Calu3 (cell line): Measurements from ENCODE around the gene PRR18. TPM values are rescaled to one million over a fixed set of nuclear protein-coding genes. Genes with fewer than 3 reads are reported as not detected.

ENCODE experiments used
- BruUV-seq: library from RNA; stranded (reverse); fragments of 400-500 nt; replicated peaks from 2 replicates; lab custom pipeline; 2021; lab: Mats Ljungman, UMichigan
- CTCF ChIA-PET: fragments of 300-600 bp; sonication (Branson Sonifier 250); formaldehyde crosslinking; loops from one replicate; lab custom pipeline; 2022; ENCODE audit warnings: antibody characterized with exemption; lab: Charles Lee
- DNase-seq: peaks from one replicate; pipeline ENCODE4 v3.0.0; 2022
- H3K27ac Mint-ChIP-seq: one replicate; pipeline ENCODE4 v1.8.0; 2022; ENCODE audit warnings: mixed read lengths; ENCODE audit not compliant: unreplicated experiment
- H3K27me3 Mint-ChIP-seq: one replicate; pipeline ENCODE4 v1.8.0; 2022; ENCODE audit warnings: mixed read lengths; ENCODE audit not compliant: unreplicated experiment
- H3K36me3 Mint-ChIP-seq: one replicate; pipeline ENCODE4 v1.8.0; 2022; ENCODE audit warnings: mild to moderate bottlenecking, moderate library complexity, mixed read lengths; ENCODE audit not compliant: insufficient read depth, unreplicated experiment
- H3K4me1 Mint-ChIP-seq: one replicate; pipeline ENCODE4 v1.8.0; 2022; ENCODE audit warnings: mild to moderate bottlenecking, low read depth, mixed read lengths; ENCODE audit not compliant: unreplicated experiment
- H3K4me3 Mint-ChIP-seq: one replicate; pipeline ENCODE4 v1.8.0; 2022; ENCODE audit warnings: mild to moderate bottlenecking, low read depth, moderate library complexity, mixed read lengths; ENCODE audit not compliant: unreplicated experiment
- H3K9me3 Mint-ChIP-seq: one replicate; pipeline ENCODE4 v1.8.0; 2022; ENCODE audit warnings: low read depth, mixed read lengths; ENCODE audit not compliant: unreplicated experiment
- intact Hi-C: fragments of 100-400 bp; cut with micrococcal nuclease; formaldehyde crosslinking; loops from one replicate; pipeline ENCODE4 v1.10.0; 2022; ENCODE audit not compliant: unreplicated experiment
- total RNA-seq: library from RNA; stranded (reverse); gene quantifications from 2 replicates; pipeline ENCODE4 v1.2.3, GENCODE V29; 2022
- TF ChIP-seq, protein P1 (sequence below): fragments of 200-600 bp; IDR thresholded peaks from one replicate; pipeline ENCODE4 v1.8.0; 2022; ENCODE audit warnings: antibody characterized with exemption; ENCODE audit not compliant: unreplicated experiment

The PRR18 gene
- total RNA-seq, 1 experiment from 2014 or later: 0.19 TPM

DNA sequence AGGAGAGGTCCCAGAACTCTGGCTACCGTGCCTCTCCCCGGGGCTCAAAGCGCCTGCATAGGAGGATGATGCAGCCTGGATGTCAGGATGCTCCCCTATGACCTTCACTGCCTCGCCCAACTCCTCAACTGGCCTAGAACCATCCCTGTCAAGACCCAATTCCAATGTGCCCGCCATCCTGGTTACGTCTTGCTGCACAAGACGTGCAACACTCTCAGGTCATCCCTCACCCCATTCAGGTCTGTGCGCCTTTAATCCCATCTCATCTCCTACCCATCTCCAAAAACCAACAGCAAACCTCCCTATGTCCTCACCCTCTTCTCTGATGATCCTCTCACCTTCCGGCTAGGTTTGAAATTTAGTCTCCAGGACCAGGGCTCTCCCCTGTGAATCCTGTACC, 30.7 kb upstream of the PRR18 start:
- intact Hi-C loops: no loop called here
- DNase-seq: no peak
- TF ChIP-seq, protein P1, sequence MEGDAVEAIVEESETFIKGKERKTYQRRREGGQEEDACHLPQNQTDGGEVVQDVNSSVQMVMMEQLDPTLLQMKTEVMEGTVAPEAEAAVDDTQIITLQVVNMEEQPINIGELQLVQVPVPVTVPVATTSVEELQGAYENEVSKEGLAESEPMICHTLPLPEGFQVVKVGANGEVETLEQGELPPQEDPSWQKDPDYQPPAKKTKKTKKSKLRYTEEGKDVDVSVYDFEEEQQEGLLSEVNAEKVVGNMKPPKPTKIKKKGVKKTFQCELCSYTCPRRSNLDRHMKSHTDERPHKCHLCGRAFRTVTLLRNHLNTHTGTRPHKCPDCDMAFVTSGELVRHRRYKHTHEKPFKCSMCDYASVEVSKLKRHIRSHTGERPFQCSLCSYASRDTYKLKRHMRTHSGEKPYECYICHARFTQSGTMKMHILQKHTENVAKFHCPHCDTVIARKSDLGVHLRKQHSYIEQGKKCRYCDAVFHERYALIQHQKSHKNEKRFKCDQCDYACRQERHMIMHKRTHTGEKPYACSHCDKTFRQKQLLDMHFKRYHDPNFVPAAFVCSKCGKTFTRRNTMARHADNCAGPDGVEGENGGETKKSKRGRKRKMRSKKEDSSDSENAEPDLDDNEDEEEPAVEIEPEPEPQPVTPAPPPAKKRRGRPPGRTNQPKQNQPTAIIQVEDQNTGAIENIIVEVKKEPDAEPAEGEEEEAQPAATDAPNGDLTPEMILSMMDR: no peak
- Mint-ChIP-seq H3K36me3 (peaks cover 41% of the 10 kb centered on the region), H3K9me3 (no peaks in the 10 kb centered on the region), H3K4me1 (peaks cover 9% of the 10 kb centered on the region), H3K27me3 (no peaks in the 10 kb centered on the region), H3K4me3 (no peak overlapping the region), H3K27ac (no peak overlapping the region)
- BruUV-seq: no TSS peak
- CTCF ChIA-PET: no interaction called here

DNA sequence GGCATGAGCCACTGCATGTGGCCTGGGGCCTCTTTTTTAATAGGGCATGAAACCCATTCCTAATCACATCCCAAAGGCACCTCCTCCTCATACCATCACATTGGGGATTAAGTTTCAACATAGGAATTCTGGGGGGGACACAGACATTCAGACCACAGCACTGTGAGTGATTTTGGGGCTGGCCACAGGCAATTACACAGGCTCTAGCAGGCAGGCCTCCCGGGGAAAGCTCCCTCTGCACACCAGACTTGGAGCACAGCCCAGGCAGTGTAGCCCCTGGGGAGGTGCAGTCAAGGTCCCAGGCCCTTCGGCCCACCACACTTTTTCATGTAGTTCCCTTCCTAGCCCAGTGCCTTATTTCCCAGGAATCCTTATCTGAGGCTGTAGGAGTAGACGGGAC, 28.7 kb upstream of the PRR18 start:
- Mint-ChIP-seq H3K27ac (no peak overlapping the region), H3K4me3 (no peak overlapping the region), H3K36me3 (peaks cover 29% of the 10 kb centered on the region), H3K27me3 (no peaks in the 10 kb centered on the region), H3K4me1 (peaks cover 10% of the 10 kb centered on the region), H3K9me3 (no peaks in the 10 kb centered on the region)
- intact Hi-C loops: no loop called here
- no peak for DNase-seq
- CTCF ChIA-PET: no interaction called here
- TF ChIP-seq, protein P1: no peak
- BruUV-seq: no TSS peak

DNA sequence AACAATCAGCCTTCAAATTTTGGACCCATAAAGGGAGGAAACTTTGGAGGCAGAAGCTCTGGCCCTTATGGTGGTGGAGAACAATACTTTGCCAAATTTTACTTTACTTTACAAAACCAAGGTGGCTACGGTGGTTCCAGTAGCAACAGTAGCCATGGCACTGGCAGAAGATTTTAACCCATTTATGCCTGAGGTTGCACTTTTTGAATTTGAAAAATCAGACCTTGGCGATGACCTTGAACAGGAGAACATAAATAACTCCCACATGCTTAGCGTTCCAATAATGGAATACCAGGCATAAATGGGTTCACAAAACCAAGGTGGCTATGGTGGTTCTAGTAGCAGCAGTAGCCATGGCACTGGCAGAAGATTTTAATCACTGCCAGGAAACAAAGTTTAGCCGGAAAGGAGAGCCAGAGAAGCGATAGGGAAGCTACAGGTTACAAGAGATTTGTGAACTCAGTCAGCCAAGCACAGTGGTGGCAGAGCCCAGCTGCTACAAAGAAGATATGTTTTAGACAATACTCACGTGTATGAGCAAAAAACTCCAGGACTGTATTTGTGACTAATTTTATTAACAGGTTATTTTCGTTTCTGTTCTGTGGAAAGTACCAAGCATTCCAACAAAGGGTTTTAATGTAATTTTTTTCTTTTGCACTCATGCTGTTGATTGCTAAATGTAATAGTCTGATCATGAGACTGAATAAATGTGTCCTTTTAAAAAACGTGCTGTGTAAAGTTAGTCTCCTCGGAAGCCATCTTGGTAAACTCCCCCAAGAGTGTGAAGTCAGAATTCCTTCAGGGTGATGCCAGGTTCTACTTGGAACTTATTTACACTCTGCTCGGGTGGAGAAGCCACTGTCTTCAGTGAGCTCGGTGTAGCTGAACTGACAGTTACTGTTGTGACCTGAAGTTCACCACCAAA, 27.4 kb upstream of the PRR18 start:
- CTCF ChIA-PET: interaction anchor here (1.1 kb wide), 1 partner anchor 46 kb away, joined by 3 read pairs; no protein-coding TSS in a partner anchor
- no TSS peak for BruUV-seq
- TF ChIP-seq, protein P1: no peak

DNA sequence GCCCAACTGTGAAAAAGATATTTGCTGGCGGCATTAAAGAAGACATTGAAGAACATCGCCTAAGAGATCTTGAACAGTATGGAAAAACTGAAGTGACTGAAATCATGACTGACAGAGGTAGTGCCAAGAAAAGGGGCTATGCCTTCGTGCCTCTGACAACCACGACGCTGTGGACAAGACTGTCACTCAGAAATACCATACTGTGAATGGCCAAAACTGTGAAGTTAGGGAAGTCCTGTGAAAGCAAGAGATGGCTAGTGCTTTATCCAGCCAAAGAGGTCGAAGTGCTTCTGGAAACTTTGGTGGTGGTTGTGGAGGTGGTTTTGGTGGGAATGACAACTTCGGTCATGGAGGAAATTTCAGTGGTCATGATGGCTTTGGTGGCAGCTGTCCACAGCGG, 26.7 kb upstream of the PRR18 start:
- no peak overlapping the region for H3K4me3 Mint-ChIP-seq
- H3K36me3 Mint-ChIP-seq: peaks cover 22% of the 10 kb centered on the region
- TF ChIP-seq, protein P1: no peak
- no peak for DNase-seq
- H3K27ac Mint-ChIP-seq: no peak overlapping the region
- no peaks in the 10 kb centered on the region for H3K27me3 Mint-ChIP-seq
- CTCF ChIA-PET: interaction anchor here (1.1 kb wide), 1 partner anchor 46 kb away, joined by 3 read pairs; no protein-coding TSS in a partner anchor
- intact Hi-C loops: no loop called here
- peaks cover 10% of the 10 kb centered on the region for H3K4me1 Mint-ChIP-seq
- BruUV-seq: no TSS peak
- no peaks in the 10 kb centered on the region for H3K9me3 Mint-ChIP-seq

More for the DNA sequence above, 27.4 kb upstream of the PRR18 start:
- no peak overlapping the region for H3K4me3 Mint-ChIP-seq
- H3K27ac Mint-ChIP-seq: no peak overlapping the region
- H3K27me3 Mint-ChIP-seq: no peaks in the 10 kb centered on the region
- intact Hi-C loops: no loop called here
- H3K4me1 Mint-ChIP-seq: peaks cover 10% of the 10 kb centered on the region
- no peaks in the 10 kb centered on the region for H3K9me3 Mint-ChIP-seq
- peaks cover 22% of the 10 kb centered on the region for H3K36me3 Mint-ChIP-seq
- DNase-seq: no peak
